ENCODE results near the gene TCAIM. TPM values are rescaled to one million over a fixed set of nuclear protein-coding genes. Genes with fewer than 3 reads are reported as not detected.

The TCAIM gene
- total and polyA plus RNA-seq, 9 of the 15 experiments (the other 6 are each of a cell fraction or from before 2014, with no cell fraction given), result 19.7 to 53.3 (median 36.9) TPM

GRCh38 chr3:44338010-44338827 is at the start of gene TCAIM (continued):
- TF ChIP-seq, protein P1, sequence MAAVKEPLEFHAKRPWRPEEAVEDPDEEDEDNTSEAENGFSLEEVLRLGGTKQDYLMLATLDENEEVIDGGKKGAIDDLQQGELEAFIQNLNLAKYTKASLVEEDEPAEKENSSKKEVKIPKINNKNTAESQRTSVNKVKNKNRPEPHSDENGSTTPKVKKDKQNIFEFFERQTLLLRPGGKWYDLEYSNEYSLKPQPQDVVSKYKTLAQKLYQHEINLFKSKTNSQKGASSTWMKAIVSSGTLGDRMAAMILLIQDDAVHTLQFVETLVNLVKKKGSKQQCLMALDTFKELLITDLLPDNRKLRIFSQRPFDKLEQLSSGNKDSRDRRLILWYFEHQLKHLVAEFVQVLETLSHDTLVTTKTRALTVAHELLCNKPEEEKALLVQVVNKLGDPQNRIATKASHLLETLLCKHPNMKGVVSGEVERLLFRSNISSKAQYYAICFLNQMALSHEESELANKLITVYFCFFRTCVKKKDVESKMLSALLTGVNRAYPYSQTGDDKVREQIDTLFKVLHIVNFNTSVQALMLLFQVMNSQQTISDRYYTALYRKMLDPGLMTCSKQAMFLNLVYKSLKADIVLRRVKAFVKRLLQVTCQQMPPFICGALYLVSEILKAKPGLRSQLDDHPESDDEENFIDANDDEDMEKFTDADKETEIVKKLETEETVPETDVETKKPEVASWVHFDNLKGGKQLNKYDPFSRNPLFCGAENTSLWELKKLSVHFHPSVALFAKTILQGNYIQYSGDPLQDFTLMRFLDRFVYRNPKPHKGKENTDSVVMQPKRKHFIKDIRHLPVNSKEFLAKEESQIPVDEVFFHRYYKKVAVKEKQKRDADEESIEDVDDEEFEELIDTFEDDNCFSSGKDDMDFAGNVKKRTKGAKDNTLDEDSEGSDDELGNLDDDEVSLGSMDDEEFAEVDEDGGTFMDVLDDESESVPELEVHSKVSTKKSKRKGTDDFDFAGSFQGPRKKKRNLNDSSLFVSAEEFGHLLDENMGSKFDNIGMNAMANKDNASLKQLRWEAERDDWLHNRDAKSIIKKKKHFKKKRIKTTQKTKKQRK (IDR thresholded peaks at IDR 0.05; ENCODE audit: borderline replicate concordance, low read depth, low read length), result no peak
- TF ChIP-seq MTA3 (IDR thresholded peaks at IDR 0.05; ENCODE audit: borderline replicate concordance) (peak; percentile 97), SMAD1 (IDR thresholded peaks at IDR 0.05; ENCODE audit: low read depth, low read length, partially characterized antibody) (no peak), SMARCE1 (IDR thresholded peaks at IDR 0.05) (0 out of 2 replicates have a peak, but pooled peaks have one; percentile 27), PHB (CRISPR knock-in tag; IDR thresholded peaks at IDR 0.05) (0 out of 2 replicates have a peak, but pooled peaks have one; percentile 2), FOXP1 (CRISPR knock-in tag; IDR thresholded peaks at IDR 0.05) (peak; percentile 97), ZBTB12 (CRISPR knock-in tag; IDR thresholded peaks at IDR 0.05) (peak; percentile 82), GABPB1 (CRISPR knock-in tag; IDR thresholded peaks at IDR 0.05) (peak; percentile 78), TRIM28 (IDR thresholded peaks at IDR 0.05) (peak; percentile 67; the same call in 1 of the 2 replicates), TRIM25 (IDR thresholded peaks at IDR 0.05; ENCODE audit: borderline replicate concordance) (no peak), ELK1 (CRISPR knock-in tag; IDR thresholded peaks at IDR 0.05) (no peak), ZNF740 (CRISPR knock-in tag; IDR thresholded peaks at IDR 0.05) (peak; percentile 40; the same call in 1 of the 2 replicates), ZNF740 (tag; IDR thresholded peaks at IDR 0.05) (no peak), PHB2 (IDR thresholded peaks at IDR 0.05; ENCODE audit: low read depth) (no peak)
- TF ChIP-seq, protein P2, sequence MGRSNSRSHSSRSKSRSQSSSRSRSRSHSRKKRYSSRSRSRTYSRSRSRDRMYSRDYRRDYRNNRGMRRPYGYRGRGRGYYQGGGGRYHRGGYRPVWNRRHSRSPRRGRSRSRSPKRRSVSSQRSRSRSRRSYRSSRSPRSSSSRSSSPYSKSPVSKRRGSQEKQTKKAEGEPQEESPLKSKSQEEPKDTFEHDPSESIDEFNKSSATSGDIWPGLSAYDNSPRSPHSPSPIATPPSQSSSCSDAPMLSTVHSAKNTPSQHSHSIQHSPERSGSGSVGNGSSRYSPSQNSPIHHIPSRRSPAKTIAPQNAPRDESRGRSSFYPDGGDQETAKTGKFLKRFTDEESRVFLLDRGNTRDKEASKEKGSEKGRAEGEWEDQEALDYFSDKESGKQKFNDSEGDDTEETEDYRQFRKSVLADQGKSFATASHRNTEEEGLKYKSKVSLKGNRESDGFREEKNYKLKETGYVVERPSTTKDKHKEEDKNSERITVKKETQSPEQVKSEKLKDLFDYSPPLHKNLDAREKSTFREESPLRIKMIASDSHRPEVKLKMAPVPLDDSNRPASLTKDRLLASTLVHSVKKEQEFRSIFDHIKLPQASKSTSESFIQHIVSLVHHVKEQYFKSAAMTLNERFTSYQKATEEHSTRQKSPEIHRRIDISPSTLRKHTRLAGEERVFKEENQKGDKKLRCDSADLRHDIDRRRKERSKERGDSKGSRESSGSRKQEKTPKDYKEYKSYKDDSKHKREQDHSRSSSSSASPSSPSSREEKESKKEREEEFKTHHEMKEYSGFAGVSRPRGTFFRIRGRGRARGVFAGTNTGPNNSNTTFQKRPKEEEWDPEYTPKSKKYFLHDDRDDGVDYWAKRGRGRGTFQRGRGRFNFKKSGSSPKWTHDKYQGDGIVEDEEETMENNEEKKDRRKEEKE (IDR thresholded peaks at IDR 0.05; ENCODE audit: borderline replicate concordance in 1 of 2, control insufficient read depth in 1 of 2, low read depth in 2 of 2, low read length in 1 of 2), result no peak

All from K562 (cell line).